Measurements from ENCODE around the gene TMEM204.

TMEM204 gene

GRCh38 chr16:1540556-1540855, 7.0 kb downstream of the TMEM204 start:
- DNase-seq = no peak

- DNase-seq = no peak
These were observed 8.1 kb downstream of the TMEM204 start for GRCh38 chr16:1541293-1542165.

GRCh38 chr16:1542166-1542500, 8.7 kb downstream of the TMEM204 start:
- no peak for DNase-seq

GRCh38 chr16:1542533-1542932, 9.1 kb downstream of the TMEM204 start:
- no peak for DNase-seq

- DNase-seq = peak; percentile 80
These were observed 9.8 kb downstream of the TMEM204 start for GRCh38 chr16:1543085-1543896.

GRCh38 chr16:1545044-1546040, 11.9 kb downstream of the TMEM204 start:
- DNase-seq = no peak

- DNase-seq = no peak
These were observed 13.0 kb downstream of the TMEM204 start for GRCh38 chr16:1546430-1546829.

- no peak for DNase-seq
These were observed 14.8 kb downstream of the TMEM204 start for GRCh38 chr16:1548233-1548632.

GRCh38 chr16:1548727-1549126, 15.3 kb downstream of the TMEM204 start:
- no peak for DNase-seq

GRCh38 chr16:1550069-1550468, 16.6 kb downstream of the TMEM204 start:
- DNase-seq = no peak

GRCh38 chr16:1550696-1551095, 17.2 kb downstream of the TMEM204 start:
- no peak for DNase-seq

GRCh38 chr16:1551166-1551565, 17.7 kb downstream of the TMEM204 start:
- DNase-seq = no peak

- no peak for DNase-seq
These were observed 18.7 kb downstream of the TMEM204 start for GRCh38 chr16:1552129-1552528.

GRCh38 chr16:1553946-1554825, 20.7 kb downstream of the TMEM204 start:
- DNase-seq = no peak

- no peak for DNase-seq
These were observed 21.5 kb downstream of the TMEM204 start for GRCh38 chr16:1554826-1555445.

GRCh38 chr16:1556254-1556653, 22.8 kb downstream of the TMEM204 start:
- DNase-seq = no peak

- DNase-seq = no peak
These were observed 23.6 kb downstream of the TMEM204 start for GRCh38 chr16:1557074-1557473.

GRCh38 chr16:1557576-1557975, 24.1 kb downstream of the TMEM204 start:
- DNase-seq = no peak

GRCh38 chr16:1559446-1559975, 26.0 kb downstream of the TMEM204 start:
- DNase-seq = no peak

GRCh38 chr16:1560153-1560552, 26.7 kb downstream of the TMEM204 start:
- DNase-seq = no peak

- no peak for DNase-seq
These were observed 27.4 kb downstream of the TMEM204 start for GRCh38 chr16:1560866-1561265.
